ENCODE data around the gene CTSS.
"Not testable (repeated sequence)": the region's sequence is repeated elsewhere in the genome, so short reads cannot be mapped to it uniquely, and the experiment has no call there.

Gene CTSS

GRCh38 chr1:150772326-150772725, 6.7 kb upstream of the CTSS start:
- DNase-seq, result no peak

- not testable (repeated sequence) for DNase-seq
Observed at GRCh38 chr1:150767704-150768103, 2.1 kb upstream of the CTSS start.

GRCh38 chr1:150765977-150766301, 361 bp upstream of the CTSS start:
- not testable (repeated sequence) for DNase-seq

- DNase-seq, result no peak
Observed at GRCh38 chr1:150764617-150765101, 919 bp downstream of the CTSS start.

DNA sequence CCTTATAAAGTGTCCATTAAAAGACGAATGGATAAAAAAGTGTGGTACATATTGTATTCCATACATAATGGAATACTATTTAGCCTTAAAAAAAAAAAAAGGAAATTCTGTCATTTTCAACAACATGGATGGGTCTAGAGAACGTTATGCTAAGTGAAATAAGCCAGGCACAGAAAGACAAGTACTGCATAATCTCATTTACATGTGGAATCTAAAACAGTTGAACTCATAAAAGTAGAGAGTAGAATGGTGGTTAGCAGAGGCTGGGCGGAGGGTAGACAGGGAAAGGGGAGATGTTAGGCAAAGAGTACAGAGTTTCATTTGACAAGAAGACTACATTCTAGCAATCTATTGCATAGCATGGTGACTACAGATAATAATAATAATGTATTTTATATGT, 2.6 kb downstream of the CTSS start:
- no peak for DNase-seq

GRCh38 chr1:150762552-150762951, 3.0 kb downstream of the CTSS start:
- DNase-seq, result no peak

- no peak for DNase-seq
Observed at GRCh38 chr1:150761801-150762200, 3.8 kb downstream of the CTSS start.

- DNase-seq, result no peak
Observed at GRCh38 chr1:150760013-150760412, 5.6 kb downstream of the CTSS start.

- DNase-seq, result no peak
Observed at GRCh38 chr1:150753416-150753815, 12.2 kb downstream of the CTSS start.

DNA sequence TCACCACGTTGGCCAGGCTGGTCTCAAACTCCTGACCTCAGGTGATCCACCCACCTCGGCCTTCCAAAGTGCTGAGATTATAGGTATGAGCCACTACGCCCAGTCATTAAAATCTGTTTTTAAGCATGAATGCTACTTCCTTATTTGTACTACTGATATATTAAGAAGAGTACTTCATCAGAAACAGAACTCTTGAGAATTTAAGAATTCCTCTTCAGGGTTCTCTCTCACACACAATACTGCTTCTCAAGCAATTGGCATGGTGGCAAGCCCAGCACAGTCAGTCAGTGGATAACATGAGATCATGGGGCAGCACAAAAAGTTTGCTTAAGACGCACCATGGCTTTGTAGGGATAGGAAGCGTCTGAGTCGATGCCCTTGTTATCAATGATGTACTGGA, 14.1 kb downstream of the CTSS start:
- DNase-seq, result no peak

DNA sequence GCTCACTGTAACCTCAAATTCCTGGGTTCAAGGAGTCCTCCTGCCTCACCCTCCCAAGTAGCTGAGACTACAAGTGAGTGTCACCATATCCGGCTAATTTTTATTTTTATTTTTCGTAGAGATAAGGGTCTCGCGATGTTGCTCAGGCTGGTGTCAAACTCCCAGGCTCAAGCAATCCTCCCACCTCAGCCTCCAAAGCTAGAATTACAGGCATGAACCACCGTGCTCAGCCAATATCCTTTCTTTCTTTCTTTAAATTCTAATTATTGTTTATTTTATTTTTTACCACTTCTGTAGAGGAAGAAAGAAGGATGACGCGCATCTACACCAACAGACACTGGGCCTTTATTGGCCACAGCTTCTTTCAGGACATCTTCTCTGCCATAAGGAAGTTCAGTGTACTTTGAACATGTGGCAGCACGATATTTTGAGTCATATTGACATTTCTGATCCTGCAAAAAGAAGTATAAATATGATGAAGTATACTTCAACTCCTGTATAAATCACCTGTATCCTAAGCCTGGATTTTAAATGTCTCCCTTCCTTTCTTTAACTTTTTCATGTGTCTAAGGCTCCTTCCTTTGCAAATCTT, 15.8 kb downstream of the CTSS start:
- DNase-seq, result no peak

GRCh38 chr1:150748878-150749719, 16.5 kb downstream of the CTSS start:
- no peak for DNase-seq

DNA sequence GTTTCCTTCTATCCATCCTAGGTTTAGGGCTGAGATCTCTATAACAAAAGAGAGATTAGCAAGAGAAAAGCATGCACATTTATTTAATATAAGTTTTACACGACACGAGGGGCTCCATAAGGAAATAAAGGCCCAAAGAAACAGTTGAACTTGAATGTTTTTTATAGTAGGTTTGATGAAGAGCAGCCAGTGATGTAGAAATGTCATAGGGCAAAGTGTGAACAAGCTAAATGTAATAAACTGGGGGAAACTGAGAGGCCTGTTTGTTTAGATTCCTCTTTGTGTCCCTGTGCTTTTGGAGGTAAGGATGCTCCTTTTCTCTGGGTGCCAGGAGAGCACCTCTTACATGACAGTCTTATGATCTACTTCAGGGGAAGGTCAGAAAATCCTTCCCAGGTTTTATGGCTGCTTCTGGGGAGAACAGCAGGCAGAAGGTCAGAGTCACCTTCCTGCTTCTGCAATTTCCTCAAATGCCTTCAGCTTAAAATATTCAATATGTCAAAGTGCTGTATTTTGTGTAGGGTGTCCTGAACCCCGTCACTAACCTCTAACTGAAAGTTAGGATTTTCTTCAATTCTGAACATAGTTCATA, 35.4 kb downstream of the CTSS start:
- no peak for DNase-seq

DNA sequence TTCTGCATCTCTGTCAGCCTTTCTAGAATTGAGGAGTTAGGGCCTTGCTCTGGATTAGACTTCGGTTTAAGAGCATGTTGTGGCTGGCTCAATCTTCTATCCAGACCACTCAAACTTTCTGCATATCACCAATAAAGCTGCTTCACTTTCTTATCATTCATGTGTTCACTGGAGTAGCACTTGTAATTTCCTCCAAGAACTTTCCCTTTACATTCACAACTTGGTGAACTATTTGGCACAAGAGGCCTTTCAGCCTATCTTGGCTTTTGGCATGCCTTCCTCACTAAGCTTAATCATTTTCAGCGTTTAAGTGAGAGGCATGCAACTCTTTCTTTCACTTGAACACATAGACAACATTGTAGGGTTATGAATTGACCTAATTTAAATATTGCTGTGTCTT, 41.2 kb downstream of the CTSS start:
- DNase-seq, result no peak

- DNase-seq, result no peak
Observed at GRCh38 chr1:150720703-150721102, 44.9 kb downstream of the CTSS start, which contains the start of gene HORMAD1. TSS of gene HORMAD1 (minus strand) at chr1:150720895. CDS start at chr1:150719505, 1,390 bp downstream.

GRCh38 chr1:150720098-150720497, 45.5 kb downstream of the CTSS start:
- no peak for DNase-seq

- no peak for DNase-seq
Observed at GRCh38 chr1:150718225-150718891, 47.2 kb downstream of the CTSS start.

DNA sequence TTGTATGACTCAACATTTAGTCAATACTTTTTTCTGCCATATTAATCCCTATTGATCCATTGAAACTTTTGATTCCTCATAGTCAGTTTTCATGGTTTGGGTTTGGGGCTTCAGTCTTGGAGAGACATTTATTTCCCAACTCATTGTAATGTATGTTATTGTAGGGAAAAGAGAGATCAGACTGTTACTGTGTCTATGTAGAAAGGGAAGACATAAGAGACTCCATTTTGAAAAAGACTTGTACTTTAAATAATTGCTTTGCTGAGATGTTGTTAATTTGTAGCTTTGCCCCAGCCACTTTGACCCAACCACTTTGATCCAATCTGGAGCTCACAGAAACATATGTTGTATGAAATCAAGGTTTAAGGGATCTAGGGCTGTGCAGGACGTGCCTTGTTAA, 56.5 kb downstream of the CTSS start:
- not testable (repeated sequence) for DNase-seq

GRCh38 chr1:150708595-150708994, 57.0 kb downstream of the CTSS start:
- no peak for DNase-seq

GRCh38 chr1:150706091-150706490, 59.5 kb downstream of the CTSS start:
- DNase-seq, result no peak

- DNase-seq, result no peak
Observed at GRCh38 chr1:150703427-150703826, 62.2 kb downstream of the CTSS start.

DNA sequence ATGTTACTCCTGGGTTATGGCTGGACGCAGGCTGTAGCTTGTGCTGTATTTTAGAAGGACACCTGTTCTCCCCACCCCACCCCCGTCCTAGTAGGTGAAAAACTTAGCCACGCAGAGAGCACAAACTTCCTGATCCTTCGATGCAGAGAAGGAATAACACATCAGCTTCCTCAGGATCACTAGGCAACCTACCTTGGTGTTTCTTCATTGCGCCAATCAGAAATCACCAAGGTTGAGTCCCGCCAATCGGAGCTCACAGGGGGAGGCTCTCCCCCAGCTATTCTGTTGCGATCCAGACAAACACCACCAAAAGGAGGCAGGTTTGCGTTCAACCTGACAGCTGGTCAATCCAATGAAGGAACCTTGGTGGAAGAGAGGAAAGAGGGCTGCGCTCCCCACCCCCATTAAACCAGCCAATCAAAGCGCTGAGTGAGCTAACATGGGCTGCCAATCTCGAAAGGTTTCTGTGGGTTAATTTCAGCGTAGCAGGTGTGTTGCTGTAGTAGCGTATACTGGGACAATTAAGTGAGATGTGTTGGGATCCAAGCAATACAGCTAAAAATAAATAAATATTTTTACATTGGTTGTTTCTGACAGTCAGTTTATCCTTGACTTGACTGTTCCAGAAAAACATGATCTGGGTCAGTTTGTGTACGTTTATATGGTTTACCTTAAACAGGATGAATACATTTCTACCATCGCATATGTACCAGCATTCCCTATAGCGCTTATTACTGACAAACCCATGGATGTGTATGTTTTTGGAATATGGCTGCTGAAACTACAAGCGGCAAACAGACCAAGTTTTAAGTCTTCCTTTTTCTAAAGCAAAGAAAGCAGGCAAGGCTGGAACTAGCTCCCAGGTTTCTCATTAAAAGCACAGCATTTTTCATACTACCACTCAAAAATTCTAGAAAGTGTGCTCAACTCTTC, 68.3 kb downstream of the CTSS start, which contains the start of gene GOLPH3L:
GOLPH3L (minus strand) TSS at position 160 of the 933 bp plus-strand sequence. CDS start 2,316 bp downstream, outside the sequence.
- DNase-seq, result peak; percentile 98
